Measurements from ENCODE around the gene CTRB1. TPM values are rescaled to one million over a fixed set of nuclear protein-coding genes. Genes with fewer than 3 reads are reported as not detected.

CTRB1 gene
- polyA plus RNA-seq, 2 of the 4 experiments (the other 2 are of a cell fraction) = not detected

DNA sequence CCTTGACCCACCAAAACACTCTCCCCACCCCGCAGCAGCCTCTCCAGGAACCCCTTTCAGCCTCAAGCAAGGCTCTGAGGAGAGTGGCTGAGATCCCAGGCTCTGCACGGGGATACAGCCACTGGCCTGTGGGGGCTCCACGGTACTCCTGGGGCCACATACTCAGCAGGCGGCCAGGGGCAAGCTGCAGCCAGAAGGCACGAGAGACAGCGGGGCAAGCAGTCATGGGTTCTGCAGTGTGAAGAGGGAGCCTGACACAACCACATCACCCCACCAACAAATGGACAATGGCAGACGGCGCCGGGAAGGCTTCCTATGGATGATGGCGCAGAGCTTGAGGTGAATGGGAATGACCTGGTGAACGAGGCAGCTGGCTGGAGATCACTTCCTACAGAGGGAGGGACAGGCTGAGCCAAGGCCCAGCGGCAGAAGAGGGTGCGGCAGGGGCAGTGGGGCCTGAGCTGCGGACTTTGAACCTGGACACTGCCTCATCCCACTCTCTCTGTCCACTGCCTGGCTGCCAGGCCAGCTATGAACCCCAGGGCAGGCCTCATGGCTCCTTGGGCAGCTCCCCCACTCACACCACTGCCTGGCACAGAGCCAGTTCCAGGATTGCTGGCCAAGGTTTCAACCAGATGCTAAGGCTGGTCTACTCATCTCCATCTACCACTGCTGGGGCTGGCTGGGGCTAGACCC, 43.5 kb downstream of the CTRB1 start:
- peak overlapping the region; percentile 87 for H3K4me2 ChIP-seq
- peak overlapping the region; percentile 26 to 97; a peak in 4 of 6 replicates for H3K27ac ChIP-seq
- 82% methylated on average over 12 of the region's 14 CpGs for WGBS (ENCODE audit: missing lambda C conversion rate)
- no peak for TF ChIP-seq BHLHE40 (IDR thresholded peaks at IDR 0.05; ENCODE audit: low read depth, low read length)
- no peak for TF ChIP-seq EHF (CRISPR knock-in tag; IDR thresholded peaks at IDR 0.05)
- no peak for TF ChIP-seq EHMT2 (IDR thresholded peaks at IDR 0.05; ENCODE audit: low read depth)
- no peak for TF ChIP-seq NR3C1 (IDR thresholded peaks at IDR 0.05)
- TF ChIP-seq CEBPB (IDR thresholded peaks at IDR 0.05) = no peak
- TF ChIP-seq HOXA7 (CRISPR knock-in tag; IDR thresholded peaks at IDR 0.05) = no peak
- no peak for TF ChIP-seq CBX8 (IDR thresholded peaks at IDR 0.05)
- no peak for TF ChIP-seq RAD21 (conservative IDR thresholded peaks at IDR 0.05 in 1 of 2, IDR thresholded peaks at IDR 0.05 in 1 of 2)
- no peak overlapping the region for H3K4me3 ChIP-seq
- ChIA-PET CTCF (interaction anchor here (0.9 to 1.2 kb wide), 4 partner anchors 11 to 29 kb away, joined by 3 to 4 read pairs (median 3); no protein-coding TSS in a partner anchor), POLR2A (no interaction called here)
- no peak for DNase-seq (ENCODE audit: low read depth in 1 of 2, low spot score in 1 of 2)
- peaks cover 50% of the 10 kb centered on the region for H3K4me1 ChIP-seq
- peak in 1 of 2 experiments; percentile 36; a peak in 3 of 6 replicates for ATAC-seq
- no peak for FAIRE-seq
- no peaks in the 10 kb centered on the region for H3K9me3 ChIP-seq

DNA sequence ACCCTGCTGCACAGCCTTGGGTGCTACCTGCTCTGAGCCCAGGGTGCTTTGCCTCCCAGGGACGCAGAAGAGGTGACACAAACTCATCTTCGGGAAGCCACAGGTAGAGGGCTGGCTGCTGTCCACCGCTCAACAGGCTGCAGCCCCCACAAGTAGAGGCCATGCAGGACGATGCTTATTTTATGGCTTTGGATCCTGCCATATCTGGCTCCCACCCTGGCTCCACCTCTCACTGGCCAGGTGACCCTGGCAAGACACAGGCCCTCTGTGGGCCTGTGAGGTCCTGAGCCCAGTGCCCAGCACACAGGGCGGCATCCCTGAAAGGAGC, 44.0 kb downstream of the CTRB1 start:
- peak overlapping the region; percentile 26 to 97; a peak in 5 of 6 replicates for H3K27ac ChIP-seq
- peaks cover 52% of the 10 kb centered on the region for H3K4me1 ChIP-seq
- WGBS (ENCODE audit: missing lambda C conversion rate) = 97% methylated on average over 4 of the region's 5 CpGs
- ChIA-PET POLR2A (no interaction called here), CTCF (interaction anchor here (0.9 to 1.2 kb wide), 3 partner anchors 12 to 28 kb away, joined by 3 to 4 read pairs (median 3); no protein-coding TSS in a partner anchor)
- FAIRE-seq (no peak), ATAC-seq (no peak), DNase-seq (ENCODE audit: low read depth in 1 of 2, low spot score in 1 of 2) (no peak)
- no peak overlapping the region for H3K4me3 ChIP-seq
- H3K4me2 ChIP-seq = peak overlapping the region; percentile 87
- TF ChIP-seq MYC (IDR thresholded peaks at IDR 0.05; ENCODE audit: borderline replicate concordance, low read length) = no peak
- no peak for TF ChIP-seq ZC3H11A (IDR thresholded peaks at IDR 0.05)
- TF ChIP-seq, protein P1, sequence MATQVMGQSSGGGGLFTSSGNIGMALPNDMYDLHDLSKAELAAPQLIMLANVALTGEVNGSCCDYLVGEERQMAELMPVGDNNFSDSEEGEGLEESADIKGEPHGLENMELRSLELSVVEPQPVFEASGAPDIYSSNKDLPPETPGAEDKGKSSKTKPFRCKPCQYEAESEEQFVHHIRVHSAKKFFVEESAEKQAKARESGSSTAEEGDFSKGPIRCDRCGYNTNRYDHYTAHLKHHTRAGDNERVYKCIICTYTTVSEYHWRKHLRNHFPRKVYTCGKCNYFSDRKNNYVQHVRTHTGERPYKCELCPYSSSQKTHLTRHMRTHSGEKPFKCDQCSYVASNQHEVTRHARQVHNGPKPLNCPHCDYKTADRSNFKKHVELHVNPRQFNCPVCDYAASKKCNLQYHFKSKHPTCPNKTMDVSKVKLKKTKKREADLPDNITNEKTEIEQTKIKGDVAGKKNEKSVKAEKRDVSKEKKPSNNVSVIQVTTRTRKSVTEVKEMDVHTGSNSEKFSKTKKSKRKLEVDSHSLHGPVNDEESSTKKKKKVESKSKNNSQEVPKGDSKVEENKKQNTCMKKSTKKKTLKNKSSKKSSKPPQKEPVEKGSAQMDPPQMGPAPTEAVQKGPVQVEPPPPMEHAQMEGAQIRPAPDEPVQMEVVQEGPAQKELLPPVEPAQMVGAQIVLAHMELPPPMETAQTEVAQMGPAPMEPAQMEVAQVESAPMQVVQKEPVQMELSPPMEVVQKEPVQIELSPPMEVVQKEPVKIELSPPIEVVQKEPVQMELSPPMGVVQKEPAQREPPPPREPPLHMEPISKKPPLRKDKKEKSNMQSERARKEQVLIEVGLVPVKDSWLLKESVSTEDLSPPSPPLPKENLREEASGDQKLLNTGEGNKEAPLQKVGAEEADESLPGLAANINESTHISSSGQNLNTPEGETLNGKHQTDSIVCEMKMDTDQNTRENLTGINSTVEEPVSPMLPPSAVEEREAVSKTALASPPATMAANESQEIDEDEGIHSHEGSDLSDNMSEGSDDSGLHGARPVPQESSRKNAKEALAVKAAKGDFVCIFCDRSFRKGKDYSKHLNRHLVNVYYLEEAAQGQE (IDR thresholded peaks at IDR 0.05) = no peak
- TF ChIP-seq, protein P2, sequence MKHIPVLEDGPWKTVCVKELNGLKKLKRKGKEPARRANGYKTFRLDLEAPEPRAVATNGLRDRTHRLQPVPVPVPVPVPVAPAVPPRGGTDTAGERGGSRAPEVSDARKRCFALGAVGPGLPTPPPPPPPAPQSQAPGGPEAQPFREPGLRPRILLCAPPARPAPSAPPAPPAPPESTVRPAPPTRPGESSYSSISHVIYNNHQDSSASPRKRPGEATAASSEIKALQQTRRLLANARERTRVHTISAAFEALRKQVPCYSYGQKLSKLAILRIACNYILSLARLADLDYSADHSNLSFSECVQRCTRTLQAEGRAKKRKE (CRISPR knock-in tag; IDR thresholded peaks at IDR 0.05; ENCODE audit: low read depth) = no peak
- TF ChIP-seq NFE2L2 (conservative IDR thresholded peaks at IDR 0.05; ENCODE audit: low read length) = no peak
- no peak for TF ChIP-seq FOXS1 (CRISPR knock-in tag; IDR thresholded peaks at IDR 0.05)
- no peak for TF ChIP-seq HOXB13 (CRISPR knock-in tag; IDR thresholded peaks at IDR 0.05; ENCODE audit: low read depth)
- no peak for TF ChIP-seq HOXA7 (CRISPR knock-in tag; IDR thresholded peaks at IDR 0.05)
- no peak for TF ChIP-seq TFCP2L1 (CRISPR knock-in tag; IDR thresholded peaks at IDR 0.05)
- no peak for TF ChIP-seq SREBF2 (IDR thresholded peaks at IDR 0.05)
- no peak for TF ChIP-seq MAFK (IDR thresholded peaks at IDR 0.05; ENCODE audit: partially characterized antibody)
- TF ChIP-seq ESRRA (IDR thresholded peaks at IDR 0.05; ENCODE audit: borderline replicate concordance, low read length) = no peak
- TF ChIP-seq FOSL2 (IDR thresholded peaks at IDR 0.05) = no peak
- no peak for TF ChIP-seq FOSL2 (CRISPR knock-in tag; IDR thresholded peaks at IDR 0.05)
- TF ChIP-seq, protein P3, sequence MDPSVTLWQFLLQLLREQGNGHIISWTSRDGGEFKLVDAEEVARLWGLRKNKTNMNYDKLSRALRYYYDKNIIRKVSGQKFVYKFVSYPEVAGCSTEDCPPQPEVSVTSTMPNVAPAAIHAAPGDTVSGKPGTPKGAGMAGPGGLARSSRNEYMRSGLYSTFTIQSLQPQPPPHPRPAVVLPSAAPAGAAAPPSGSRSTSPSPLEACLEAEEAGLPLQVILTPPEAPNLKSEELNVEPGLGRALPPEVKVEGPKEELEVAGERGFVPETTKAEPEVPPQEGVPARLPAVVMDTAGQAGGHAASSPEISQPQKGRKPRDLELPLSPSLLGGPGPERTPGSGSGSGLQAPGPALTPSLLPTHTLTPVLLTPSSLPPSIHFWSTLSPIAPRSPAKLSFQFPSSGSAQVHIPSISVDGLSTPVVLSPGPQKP (IDR thresholded peaks at IDR 0.05; ENCODE audit: low read depth, low read length) = no peak
- no peak for TF ChIP-seq RFX5 (IDR thresholded peaks at IDR 0.05)
- no peaks in the 10 kb centered on the region for H3K9me3 ChIP-seq

Data from A549 (cell line).